Germinal center (tissue), 1 donor: ENCODE results near the gene RCAN2.
"Not testable (repeated sequence)": the region's sequence is repeated elsewhere in the genome, so short reads cannot be mapped to it uniquely, and the experiment has no call there.

ENCODE experiments used
- DNase-seq: peaks from one replicate; pipeline ENCODE4 v3.0.0; 2012; ENCODE audit warnings: mixed read lengths, low spot score

The RCAN2 gene

DNA sequence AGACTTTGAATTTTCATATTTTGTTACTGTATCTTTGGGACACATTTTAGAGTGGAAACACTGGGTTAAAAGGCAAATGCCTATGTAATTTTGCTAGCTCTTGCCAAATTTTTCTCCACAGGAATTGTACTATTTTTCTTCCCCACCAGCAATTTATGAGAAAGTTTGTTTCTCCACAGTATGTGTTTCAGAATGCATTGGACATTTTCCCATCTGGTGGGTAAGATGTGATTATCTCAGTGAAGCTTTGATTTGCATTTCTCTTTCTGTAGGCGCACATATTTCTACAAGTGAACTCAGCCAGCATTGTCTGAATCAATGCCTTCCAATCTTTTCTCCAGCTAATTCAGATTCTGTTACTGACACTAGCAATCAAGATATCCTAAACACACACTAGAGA is 157.8 kb downstream of the RCAN2 start:
- no peak for DNase-seq

DNA sequence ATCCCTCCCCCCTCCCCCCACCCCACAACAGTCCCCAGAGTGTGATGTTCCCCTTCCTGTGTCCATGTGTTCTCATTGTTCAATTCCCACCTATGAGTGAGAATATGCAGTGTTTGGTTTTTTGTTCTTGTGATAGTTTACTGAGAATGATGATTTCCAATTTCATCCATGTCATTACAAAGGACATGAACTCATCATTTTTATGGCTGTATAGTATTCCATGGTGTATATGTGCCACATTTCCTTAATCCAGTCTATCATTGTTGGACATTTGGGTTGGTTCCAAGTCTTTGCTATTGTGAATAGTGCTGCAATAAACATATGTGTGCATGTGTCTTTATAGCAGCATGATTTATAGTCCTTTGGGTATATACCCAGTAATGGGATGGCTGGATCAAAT is 158.8 kb downstream of the RCAN2 start:
- not testable (repeated sequence) for DNase-seq

DNA sequence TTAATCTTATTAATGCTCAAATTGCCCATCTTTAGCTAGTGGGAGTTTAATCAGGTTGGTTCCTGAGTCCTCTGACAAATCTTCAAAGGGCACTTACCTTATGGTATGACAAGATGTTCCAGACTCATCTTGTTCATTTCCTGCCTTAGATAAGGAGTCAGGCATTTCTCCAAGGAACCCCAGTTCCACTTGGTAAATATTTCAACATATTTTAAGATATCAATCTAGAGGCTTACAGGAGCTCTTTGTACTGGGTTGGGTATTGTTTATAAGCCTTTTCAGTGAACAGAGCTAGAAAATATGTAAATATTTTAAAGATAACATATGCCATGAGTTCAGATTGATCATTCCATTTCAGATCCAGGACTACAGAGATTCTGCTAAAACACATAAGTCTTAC is 159.8 kb downstream of the RCAN2 start:
- no peak for DNase-seq

DNA sequence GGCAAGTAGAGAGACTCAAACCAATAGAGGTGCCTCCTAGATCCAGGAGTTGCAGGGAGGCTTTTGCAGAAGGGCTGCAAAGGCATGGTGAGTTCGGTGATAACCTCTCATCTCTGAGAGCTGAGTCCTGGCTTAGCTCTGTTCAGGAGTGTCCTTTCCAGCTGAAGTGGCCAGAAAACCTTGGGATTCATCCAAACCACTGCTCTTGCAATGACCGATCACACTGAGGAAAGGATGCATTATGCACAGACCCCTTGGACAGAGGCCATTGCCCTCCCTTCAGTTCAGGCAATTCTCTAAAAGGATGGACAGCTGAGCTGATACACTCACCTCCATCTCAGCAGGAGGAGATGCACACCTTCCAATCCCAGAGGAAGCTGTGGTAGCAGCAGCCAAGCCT is 161.7 kb downstream of the RCAN2 start:
- no peak for DNase-seq

DNA sequence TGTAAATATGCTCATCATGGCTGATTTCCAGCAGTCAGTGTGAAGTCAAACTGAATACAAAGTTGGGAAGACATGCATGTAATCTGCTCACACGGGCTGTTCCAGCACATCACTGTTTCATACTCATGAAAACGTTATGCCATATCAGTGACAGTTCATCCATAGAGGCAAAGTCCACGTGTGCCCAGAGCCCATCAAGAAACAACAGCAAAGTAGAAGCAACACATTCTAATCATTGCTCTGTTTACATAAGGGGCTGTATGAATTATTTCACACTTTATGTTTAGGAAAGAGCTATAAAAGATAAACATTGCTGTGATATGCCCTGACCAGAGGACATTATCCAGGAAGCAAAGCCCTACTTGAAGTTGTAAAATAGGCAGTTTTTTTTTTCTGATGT is 163.5 kb downstream of the RCAN2 start:
- DNase-seq: no peak

DNA sequence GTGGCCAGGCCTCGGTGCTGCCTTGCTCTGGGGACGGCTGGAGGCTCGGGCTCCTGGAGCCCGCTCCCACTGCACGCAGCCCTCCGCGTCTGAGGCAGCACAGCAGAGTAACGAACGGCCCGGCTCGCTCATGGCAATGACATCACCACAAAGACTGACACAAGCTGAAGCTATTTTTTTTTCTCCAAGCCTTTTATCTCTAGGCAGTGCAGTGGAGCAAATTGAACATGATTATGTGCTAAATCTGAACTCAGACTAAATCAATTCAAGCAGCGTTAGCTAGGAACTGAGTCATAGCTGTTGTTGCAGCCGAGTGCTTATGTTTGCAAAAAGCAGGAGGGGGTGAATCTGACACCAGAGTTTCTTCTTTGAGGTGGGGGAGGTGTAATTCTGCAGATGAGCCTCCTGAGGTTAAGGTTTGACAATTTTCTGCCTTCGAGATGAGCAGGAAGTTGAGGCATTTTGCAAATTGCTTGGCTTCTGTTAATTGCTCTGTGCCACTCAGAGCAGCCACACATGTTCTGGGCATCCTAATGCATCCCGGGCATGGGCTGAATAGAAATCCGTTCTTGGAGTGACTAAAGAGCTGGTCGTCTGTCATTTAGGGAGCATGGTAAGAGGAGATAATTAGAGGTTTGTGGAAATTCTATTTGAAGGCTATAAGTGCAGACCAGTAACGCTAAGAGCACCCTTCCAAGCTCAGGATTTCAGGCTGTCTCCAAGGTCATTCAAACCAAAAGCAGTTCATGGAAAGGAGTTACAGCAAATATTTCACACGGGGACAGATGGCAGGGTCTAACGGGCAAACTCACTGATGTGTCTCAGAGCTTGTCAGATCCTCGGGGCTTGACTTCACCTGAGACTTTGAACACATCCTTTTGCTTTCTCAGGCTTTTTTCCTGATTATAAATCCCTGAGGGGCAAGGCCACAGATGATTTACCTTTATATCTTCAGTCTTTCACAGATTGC is 165.4 kb downstream of the RCAN2 start:
- peak; percentile 7 for DNase-seq

DNA sequence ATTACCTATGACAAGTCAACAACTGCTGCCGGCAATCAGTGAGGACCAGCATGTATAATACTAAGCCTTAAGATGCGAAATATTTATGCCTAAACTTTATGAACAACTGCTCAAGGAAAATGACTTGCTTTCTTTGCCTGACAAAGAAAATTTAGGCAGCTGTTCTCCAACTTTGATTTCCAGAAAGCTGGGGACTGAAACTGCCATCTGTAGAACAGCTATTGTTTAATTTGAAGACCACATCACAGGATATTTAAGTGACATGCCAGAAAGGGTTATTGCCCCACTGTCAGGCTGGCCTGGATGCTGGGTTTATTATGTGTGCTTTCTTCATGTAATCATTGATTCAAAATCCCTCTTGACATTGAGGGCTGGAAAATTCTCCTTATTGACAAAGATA is 166.5 kb downstream of the RCAN2 start:
- DNase-seq: no peak

DNA sequence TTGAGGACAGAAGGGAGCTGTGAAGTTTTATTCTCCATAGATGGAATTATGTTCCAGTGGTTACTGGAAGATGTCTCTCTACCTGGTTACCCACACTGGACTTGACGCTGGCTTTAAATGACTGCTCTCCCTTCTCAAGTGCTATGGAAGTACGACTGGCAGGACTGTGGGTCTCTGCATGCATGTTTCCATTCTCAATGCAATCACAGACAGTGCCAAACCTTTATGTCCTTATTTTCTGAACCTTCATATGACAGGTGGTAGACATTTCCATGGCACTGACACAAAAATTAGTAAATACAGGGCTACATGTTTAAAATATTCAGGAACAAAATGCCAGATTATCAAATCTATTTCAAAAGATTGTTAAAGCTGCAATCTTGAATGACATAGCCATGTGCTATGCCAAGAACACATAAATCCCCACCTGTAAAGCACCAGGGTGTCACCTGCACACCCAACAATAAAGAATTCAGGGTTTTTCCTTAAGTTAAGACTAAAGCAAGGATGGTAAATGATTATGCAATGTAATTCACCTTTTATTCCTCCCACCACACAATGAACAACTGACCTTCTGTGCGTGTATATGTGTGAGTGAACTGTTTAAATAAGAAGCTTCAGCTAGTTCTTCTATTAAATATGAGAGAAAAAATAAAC is 167.2 kb downstream of the RCAN2 start:
- no peak for DNase-seq

DNA sequence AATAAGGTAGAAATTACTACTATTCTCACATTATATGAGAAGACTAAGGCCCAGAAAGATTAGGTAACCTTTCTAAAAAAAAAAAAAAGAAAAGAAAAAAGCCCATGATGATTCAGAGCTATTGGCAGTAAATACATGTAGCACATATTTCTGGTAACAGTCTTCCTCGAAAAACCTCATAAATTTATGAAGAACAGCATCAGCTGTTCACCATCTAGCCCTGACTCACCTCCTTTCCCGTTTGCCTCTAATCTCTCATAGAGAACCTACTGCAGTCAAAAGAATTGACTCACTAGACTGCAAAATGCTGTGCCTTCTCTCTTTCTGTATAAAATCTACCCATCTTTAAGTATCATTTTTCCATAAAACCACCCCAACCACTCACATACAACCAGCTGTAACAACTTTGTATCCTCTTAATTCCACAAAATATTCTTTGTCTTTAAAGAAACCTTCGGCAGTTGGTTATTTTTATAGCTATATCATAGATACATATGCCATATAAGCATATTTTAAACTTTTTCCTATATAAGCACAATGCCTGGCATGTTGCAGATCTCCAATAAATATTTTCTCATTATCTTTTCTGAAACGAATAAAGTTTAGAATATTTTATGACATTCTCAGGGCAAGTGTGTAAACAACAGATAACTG is 167.8 kb downstream of the RCAN2 start:
- no peak for DNase-seq

DNA sequence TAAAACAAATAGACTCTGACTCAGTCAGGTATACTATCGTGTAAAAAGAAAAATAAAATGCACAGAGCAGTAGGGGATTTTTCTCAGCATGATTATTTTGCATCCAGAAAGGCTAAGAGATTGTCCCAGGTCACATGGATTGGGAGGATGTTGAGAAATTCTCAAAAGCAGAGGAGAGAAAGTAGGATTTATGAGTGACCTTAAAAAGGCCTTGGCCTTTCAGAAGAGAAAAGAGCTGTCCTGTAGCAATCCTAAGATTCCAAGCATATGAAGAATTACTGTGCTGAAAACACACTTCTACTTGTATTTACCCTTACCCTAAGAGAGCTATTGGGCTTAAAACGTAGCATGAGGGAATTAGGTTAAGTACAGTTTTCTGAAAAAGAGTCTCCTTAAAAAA is 170.7 kb downstream of the RCAN2 start:
- DNase-seq: no peak

DNA sequence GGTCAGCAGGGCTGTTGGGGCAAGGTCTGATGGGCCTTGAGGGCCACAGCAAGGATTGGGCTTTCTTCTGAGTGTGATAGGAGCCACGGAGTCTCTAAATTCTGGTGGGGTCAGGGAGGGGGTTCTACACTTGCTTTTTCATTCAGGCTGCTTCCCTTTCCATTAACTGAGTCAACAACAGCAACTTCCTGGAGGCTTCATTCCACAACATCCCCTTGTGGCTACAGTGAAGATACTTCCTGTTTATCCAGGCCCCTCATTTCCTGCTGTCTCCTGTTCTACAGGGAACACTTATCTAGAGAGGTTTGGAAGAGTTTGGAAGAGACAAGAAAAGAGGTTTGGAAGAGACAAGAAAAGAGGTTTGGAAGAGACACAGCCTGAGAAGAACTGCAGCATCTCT is 175.7 kb downstream of the RCAN2 start:
- no peak for DNase-seq

DNA sequence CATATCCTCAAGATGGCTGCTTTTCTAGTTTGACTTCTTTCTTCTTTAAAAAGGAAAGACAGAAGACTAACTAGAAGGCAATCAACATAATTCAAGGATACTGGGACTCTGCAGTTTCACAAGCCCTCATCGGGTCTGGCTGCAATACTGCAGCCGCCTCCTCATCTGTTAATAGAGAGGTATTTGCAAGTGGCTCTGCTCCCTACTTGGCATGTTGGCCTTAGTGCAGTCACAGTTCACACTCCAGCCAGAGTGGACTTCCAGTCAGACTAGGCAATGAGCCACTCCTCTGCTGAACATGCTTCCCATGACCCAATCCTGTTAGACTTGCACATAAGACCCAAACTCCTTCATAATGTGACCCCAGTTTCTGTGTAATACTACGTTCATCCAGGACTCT is 178.6 kb downstream of the RCAN2 start:
- DNase-seq: no peak

DNA sequence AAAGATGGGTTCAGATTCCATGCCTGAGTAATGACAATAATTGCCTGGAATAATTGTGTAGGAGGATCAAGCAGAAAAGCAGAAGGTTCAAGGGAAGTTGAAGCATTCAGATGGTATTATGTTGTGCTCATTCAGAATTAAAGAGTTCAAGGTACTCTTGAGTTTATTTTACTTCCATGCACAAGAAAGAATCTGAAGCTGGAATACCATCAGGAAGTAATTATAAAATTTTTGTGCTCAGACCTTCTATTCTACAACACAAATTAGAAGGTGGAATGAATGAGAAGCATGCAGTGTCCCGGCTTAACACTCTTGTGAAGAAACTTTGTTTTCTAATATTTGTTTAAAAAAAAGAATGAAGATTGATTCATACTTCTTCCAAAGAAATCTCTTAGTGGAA is 181.1 kb downstream of the RCAN2 start:
- no peak for DNase-seq

DNA sequence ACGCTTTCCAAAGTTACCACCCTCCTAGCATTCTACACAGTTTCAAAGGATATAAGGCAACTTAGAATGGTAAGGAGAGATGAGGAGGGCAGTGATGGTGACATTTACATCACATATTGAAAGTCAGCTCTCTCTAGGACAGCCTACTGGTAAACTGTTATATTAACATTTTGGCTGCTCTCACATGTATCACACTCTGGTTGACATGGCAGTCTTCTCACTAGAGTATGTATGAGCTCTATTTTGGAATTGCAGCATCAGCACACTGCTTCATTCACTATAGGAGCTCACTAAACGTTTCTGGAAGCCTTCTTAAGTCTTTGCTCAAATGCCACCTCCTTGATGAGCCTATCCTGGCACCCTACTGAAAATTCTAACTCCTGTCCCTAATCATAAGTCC is 184.8 kb downstream of the RCAN2 start:
- no peak for DNase-seq

DNA sequence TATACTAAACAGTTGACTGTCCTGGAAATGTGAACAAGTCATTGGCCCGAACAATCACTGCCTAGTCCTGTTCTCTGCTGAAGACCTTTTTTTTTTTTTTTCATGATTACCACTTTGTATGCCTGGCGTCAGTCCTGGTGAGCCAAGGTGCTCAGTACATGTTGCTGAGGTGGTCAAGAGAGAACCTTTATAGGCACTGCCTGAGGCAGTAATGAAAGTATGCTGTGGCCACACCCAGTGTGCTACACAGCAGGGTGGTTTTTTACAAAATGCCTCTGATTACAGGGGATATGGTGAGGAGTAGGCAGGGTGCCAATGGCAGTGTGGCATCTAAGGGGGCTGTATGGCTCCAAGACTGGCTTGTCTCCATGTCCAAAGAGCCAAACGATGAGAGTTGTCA is 185.4 kb downstream of the RCAN2 start:
- DNase-seq: no peak

DNA sequence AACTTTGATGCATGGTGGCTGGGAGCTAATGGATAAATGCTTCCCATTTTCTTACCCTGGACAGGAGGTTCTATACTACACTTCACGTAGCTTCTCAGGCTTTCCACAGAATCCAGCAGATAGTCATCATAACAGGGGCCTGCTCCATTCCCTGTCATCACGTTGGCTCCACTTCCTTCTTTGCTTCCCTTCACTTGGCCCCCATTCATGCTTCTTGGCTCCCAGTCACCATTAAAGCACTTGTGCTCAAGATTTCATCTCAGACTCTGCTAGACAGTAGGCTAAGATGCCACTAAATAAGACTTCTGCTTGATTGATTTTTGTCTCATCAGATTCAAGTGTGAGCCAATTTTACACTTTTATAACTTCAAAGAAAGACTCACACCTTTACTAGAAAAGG is 186.0 kb downstream of the RCAN2 start:
- no peak for DNase-seq

DNA sequence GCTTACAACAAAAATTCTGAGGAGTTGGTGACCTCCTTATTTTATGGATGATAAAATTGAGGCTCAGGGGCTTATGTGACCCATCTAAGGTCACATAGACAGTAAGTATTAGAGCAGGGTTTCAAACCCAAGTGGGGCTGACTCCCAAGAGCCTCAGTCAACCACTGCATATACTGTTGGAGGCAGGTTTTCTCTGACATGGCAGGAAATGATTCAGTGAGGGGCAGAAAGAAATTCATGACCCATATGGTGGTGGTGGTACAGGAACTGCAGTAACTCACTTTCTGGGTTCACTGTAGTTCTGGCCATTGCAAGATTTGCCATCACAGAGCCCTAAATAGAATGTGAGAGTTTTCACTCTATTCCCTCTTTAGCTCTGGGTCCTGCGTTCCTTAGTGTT is 188.4 kb downstream of the RCAN2 start:
- DNase-seq: no peak

DNA sequence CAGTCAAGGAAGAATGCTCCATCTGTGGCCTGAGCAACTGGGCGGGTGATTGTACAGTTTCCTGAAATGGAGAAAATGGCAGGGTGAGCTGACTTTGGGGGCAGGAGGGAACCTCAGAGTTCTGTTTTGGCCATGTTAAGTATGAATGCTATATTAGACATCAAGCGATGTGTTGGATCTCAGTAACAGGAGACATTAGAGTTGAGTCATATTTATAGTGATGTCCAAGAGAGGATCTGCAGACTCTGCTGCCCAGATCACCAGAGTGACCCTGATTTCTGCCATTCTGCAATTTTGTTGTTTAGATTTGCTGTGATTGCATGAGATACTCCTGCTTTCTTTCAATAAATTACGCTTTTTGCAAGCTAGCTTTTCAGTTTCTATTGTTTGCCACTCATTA is 189.1 kb downstream of the RCAN2 start:
- no peak for DNase-seq

DNA sequence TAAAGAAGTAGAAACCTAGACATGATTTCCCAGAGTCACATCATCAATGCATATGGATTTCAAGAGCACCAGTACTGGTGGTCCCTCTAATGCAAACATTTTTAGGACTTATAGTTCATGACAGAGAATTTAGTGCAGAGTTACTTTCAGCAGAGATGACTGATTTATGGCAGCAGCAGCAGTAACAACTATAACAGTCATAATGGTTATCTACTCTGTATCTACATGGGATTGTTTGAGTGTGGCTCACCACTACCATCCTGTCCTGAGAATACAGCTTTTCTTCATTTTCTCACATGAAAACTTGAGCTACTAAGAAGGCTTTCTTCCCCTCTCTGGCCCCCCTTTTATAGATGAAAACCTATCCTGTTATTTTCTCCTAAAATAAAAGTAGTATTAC is 192.0 kb downstream of the RCAN2 start:
- no peak for DNase-seq

DNA sequence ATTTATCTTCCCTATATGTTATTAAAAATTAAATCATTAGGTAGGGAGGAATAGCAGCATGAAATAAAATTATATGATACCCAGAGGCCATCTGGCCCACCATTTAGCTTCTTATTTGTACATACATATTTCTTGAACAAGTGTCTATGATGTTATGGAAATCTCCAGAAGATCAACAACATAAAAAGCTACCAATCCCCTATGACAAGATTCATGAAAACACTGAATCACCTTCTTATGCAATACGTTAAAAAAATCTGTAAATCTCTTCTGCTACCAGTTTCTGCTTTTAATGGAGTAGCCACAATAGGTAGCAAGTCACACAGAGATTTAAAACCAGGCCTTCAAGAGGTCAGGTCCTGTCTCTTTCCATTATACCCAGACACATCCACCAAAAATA is 194.7 kb downstream of the RCAN2 start:
- no peak for DNase-seq

DNA sequence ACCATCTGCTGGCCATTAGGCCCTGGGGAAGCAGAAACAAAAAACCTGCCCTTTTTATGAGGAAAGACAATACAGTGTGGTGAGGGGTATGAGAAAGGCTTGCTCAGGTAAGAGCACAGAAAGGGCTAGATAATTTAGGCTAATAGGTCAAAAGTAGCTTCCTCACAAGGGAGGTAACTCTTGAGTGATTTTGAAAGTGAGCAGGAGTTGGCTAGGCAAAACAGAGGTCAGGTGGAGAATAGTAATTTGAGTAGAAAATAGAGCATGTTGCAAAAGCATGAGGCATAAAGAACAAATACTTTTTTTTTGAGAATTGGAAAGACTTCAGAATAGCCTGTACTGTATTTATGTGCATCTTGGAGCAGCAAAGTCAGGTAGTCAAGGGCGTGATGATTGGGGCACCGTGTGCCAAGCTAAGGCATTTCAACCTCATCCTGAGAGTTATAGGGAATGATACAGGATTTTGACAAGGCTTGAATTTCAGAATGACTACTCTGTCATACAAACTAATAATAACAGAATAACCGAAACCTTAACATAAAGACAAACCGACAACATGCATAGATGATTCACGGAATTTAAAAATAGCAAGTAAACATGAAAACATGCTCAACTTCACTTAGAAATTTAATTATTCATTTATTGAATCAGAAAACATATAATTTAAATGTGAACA is 197.5 kb downstream of the RCAN2 start:
- no peak for DNase-seq

DNA sequence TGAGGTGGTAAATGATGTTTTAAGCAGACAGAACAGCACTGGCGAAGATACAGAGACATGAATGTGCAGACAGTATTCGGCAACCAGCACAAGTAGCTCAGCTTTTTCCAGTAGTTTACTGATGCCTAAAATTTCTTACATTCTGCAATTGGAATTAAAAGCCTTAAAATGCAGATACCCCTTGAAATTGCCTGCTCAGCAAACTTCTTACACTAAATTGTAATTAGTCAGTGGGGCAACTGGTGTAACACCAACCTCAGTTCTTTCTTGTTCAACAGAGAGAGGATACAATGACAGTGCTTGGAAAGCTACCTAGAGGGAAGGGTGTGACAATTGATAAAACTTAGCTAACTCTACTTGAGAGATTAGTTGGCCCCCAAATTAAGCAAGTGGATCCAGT is 199.4 kb downstream of the RCAN2 start:
- DNase-seq: no peak

DNA sequence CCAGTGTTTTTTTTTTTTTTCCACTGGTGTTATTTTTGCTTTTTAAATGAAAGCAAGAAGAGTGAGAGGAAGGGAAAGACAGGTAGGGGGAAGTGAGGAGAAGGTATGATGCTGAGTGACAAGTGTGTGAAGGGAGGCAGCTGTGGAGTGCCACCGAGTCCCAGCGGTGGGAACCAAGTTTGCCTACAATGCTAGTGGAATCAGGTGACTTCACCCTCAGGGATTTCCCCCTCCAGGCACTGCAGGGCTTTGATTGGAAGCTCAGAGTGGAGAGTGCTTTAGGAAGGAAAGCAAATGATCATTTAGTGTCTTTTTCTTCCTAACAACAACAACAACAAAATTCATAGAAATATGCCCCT is 200.0 kb downstream of the RCAN2 start:
- no peak for DNase-seq
